Measurements from ENCODE around the gene CDH26. TPM values are rescaled to one million over a fixed set of nuclear protein-coding genes. Genes with fewer than 3 reads are reported as not detected.

Gene CDH26
- total and polyA plus RNA-seq, 12 donors, result 0.27 to 2.9 (median 0.84) TPM; not detected in 1

- H3K27ac ChIP-seq, result no peak overlapping the region
- 33 to 39% (median 35%) methylated on average over 7 of the region's 7 CpGs for WGBS, 4 donors
- peak; percentile 32 to 70 (median 52) for TF ChIP-seq CTCF (IDR thresholded peaks at IDR 0.05)
- no peak for TF ChIP-seq POLR2A (IDR thresholded peaks at IDR 0.05)
- peaks cover 0 to 16% of the 10 kb centered on the region in 2 donors for H3K4me1 ChIP-seq (replicated peaks in 1 of 2)
- intact Hi-C loops (cut with DNase I), result no loop called here
- H3K4me3 ChIP-seq, result no peak overlapping the region
- peak in 3 of 7 donors; percentile 27 to 48 (median 37) for DNase-seq
- H3K27me3 ChIP-seq, result no peaks in the 10 kb centered on the region
- H3K36me3 ChIP-seq (replicated peaks in 1 of 2), result peaks cover 0 to 11% of the 10 kb centered on the region in 2 donors
- no peaks in the 10 kb centered on the region for H3K9me3 ChIP-seq (replicated peaks in 1 of 3)
Measured at GRCh38 chr20:59948828-59949720, 9.1 kb upstream of the CDH26 start.

GRCh38 chr20:59949911-59950310 lies 8.3 kb upstream of the CDH26 start:
- Histone ChIP-seq H3K27ac (no peak overlapping the region), H3K4me3 (no peak overlapping the region), H3K9me3 (replicated peaks in 1 of 3) (no peaks in the 10 kb centered on the region), H3K27me3 (no peaks in the 10 kb centered on the region), H3K36me3 (replicated peaks in 1 of 2) (peaks cover 0 to 3% of the 10 kb centered on the region in 2 donors), H3K4me1 (replicated peaks in 1 of 2) (peaks cover 0 to 16% of the 10 kb centered on the region in 2 donors)
- WGBS, 4 donors, result 88 to 91% (median 90%) methylated on average over 6 of the region's 6 CpGs
- DNase-seq, result no peak
- TF ChIP-seq POLR2A (IDR thresholded peaks at IDR 0.05) (no peak), CTCF (IDR thresholded peaks at IDR 0.05) (no peak)
- intact Hi-C loops (cut with DNase I), result no loop called here

GRCh38 chr20:59954718-59955117 lies 3.5 kb upstream of the CDH26 start:
- WGBS, 4 donors, result 85 to 96% (median 87%) methylated on average over 3 to 4 of the region's 4 CpGs
- intact Hi-C loops (cut with DNase I), result no loop called here

More at GRCh38 chr20:59954718-59955117, 3.5 kb upstream of the CDH26 start:
- no peak overlapping the region for H3K4me3 ChIP-seq
- H3K27me3 ChIP-seq, result no peaks in the 10 kb centered on the region
- no peaks in the 10 kb centered on the region for H3K4me1 ChIP-seq (replicated peaks in 1 of 2)
- no peaks in the 10 kb centered on the region for H3K36me3 ChIP-seq (replicated peaks in 1 of 2)
- H3K27ac ChIP-seq, result no peak overlapping the region
- H3K9me3 ChIP-seq (replicated peaks in 1 of 3), result no peaks in the 10 kb centered on the region
- TF ChIP-seq CTCF (IDR thresholded peaks at IDR 0.05) (no peak), POLR2A (IDR thresholded peaks at IDR 0.05) (no peak)
- no peak for DNase-seq
